NCI-H524 (cell line): Measurements from ENCODE around the gene HIP1R.

Source experiments
- DNase-seq, 2 experiments: peaks; one replicate each; lab custom pipeline; 2025; lab: John Stamatoyannopoulos, UW

The HIP1R gene

GRCh38 chr12:122830517-122831214, 4.6 kb upstream of the HIP1R start:
- no peak for DNase-seq

- DNase-seq: peak; percentile 49 to 72
Measured at GRCh38 chr12:122834104-122834920, 945 bp upstream of the HIP1R start.

- DNase-seq: no peak
Measured at GRCh38 chr12:122835750-122836026, 431 bp downstream of the HIP1R start.

- peak in 1 of 2 experiments; percentile 24 for DNase-seq
Measured at GRCh38 chr12:122836027-122836921, 1.0 kb downstream of the HIP1R start.

- DNase-seq: no peak
Measured at GRCh38 chr12:122837306-122838265, 2.3 kb downstream of the HIP1R start.

GRCh38 chr12:122838841-122839240, 3.6 kb downstream of the HIP1R start:
- no peak for DNase-seq

- DNase-seq: no peak
Measured at GRCh38 chr12:122839907-122840554, 4.8 kb downstream of the HIP1R start.

GRCh38 chr12:122840580-122841513, 5.6 kb downstream of the HIP1R start:
- no peak for DNase-seq

- DNase-seq: no peak
Measured at GRCh38 chr12:122841544-122842321, 6.5 kb downstream of the HIP1R start.

GRCh38 chr12:122842505-122843405, 7.5 kb downstream of the HIP1R start:
- DNase-seq: no peak

GRCh38 chr12:122843455-122843854, 8.2 kb downstream of the HIP1R start:
- DNase-seq: no peak

- DNase-seq: no peak
Measured at GRCh38 chr12:122844366-122844971, 9.2 kb downstream of the HIP1R start.

GRCh38 chr12:122845041-122845864, 10.0 kb downstream of the HIP1R start:
- no peak for DNase-seq

GRCh38 chr12:122845865-122846621, 10.8 kb downstream of the HIP1R start:
- peak in 1 of 2 experiments; percentile 42 for DNase-seq

- DNase-seq: peak in 1 of 2 experiments; percentile 22
Measured at GRCh38 chr12:122846622-122847515, 11.6 kb downstream of the HIP1R start.
